ENCODE measurements around the gene ZNF662. TPM values are rescaled to one million over a fixed set of nuclear protein-coding genes. Genes with fewer than 3 reads are reported as not detected.

Gene ZNF662
- total RNA-seq, 1 experiment from 2014 or later: not detected

GRCh38 chr3:42957573-42957972 is 51.6 kb downstream of the ZNF662 start:
- no peak overlapping the region for H4K5ac ChIP-seq (ENCODE audit: insufficient read length, low read depth, low read length)
- no peak for DNase-seq
- H3K4me1 ChIP-seq (ENCODE audit: insufficient read depth, low read length): no peaks in the 10 kb centered on the region
- no peak overlapping the region for H4K91ac ChIP-seq (ENCODE audit: insufficient read length, low read depth, low read length)
- no peak overlapping the region for H4K8ac ChIP-seq (replicated peaks; ENCODE audit: insufficient read length, low read depth, low read length)
- no peak overlapping the region for H2BK5ac ChIP-seq (ENCODE audit: insufficient read length, low read length)
- H3K56ac ChIP-seq (ENCODE audit: insufficient read length, low read depth, low read length): no peak overlapping the region
- no peak overlapping the region for H3T11ph ChIP-seq (ENCODE audit: low read length)
- TF ChIP-seq CTCF (conservative IDR thresholded peaks at IDR 0.05): peak; percentile 59
- no peak overlapping the region for H3K9ac ChIP-seq (ENCODE audit: extremely low read depth, insufficient read length, low read length)
- no peak overlapping the region for H3K4me3 Mint-ChIP-seq
- H3K36me3 Mint-ChIP-seq (ENCODE audit: insufficient read depth in 1 of 3, low read depth in 3 of 3): no peaks in the 10 kb centered on the region
- no peak overlapping the region for H2BK20ac ChIP-seq (ENCODE audit: low read depth, low read length, poor library complexity, severe bottlenecking)
- H3K27me3 Mint-ChIP-seq (ENCODE audit: low read depth): no peaks in the 10 kb centered on the region; the same call in none of the 2 replicates
- no peak overlapping the region for H2BK12ac ChIP-seq (ENCODE audit: insufficient read length, low read depth, low read length)
- H3K4me2 ChIP-seq (ENCODE audit: insufficient read depth, insufficient read length, low read length): no peak overlapping the region
- no peak overlapping the region for H2BK15ac ChIP-seq (ENCODE audit: low read depth, low read length)
- no peaks in the 10 kb centered on the region for H3K23me2 ChIP-seq (ENCODE audit: insufficient read length, low read depth, low read length, poor library complexity, severe bottlenecking)
- H2AK5ac ChIP-seq (ENCODE audit: insufficient read length, low read length): no peak overlapping the region
- no peaks in the 10 kb centered on the region for H3K4me1 Mint-ChIP-seq
- H3K9me3 Mint-ChIP-seq: no peaks in the 10 kb centered on the region
- H3K14ac ChIP-seq (ENCODE audit: insufficient read depth, low read length): no peak overlapping the region
- H2BK120ac ChIP-seq (ENCODE audit: low read depth, low read length, poor library complexity, severe bottlenecking): no peak overlapping the region
- H3K27me3 ChIP-seq (ENCODE audit: insufficient read depth, low read length): no peaks in the 10 kb centered on the region
- H2AFZ ChIP-seq (ENCODE audit: low read length): no peak overlapping the region
- H3K27ac Mint-ChIP-seq: no peak overlapping the region
- no peaks in the 10 kb centered on the region for H4K20me1 ChIP-seq (ENCODE audit: control insufficient read depth, insufficient read depth, insufficient read length)
- no peak overlapping the region for H3K23ac ChIP-seq (ENCODE audit: insufficient read length, low read depth, low read length)
- no peaks in the 10 kb centered on the region for H3K9me3 ChIP-seq (ENCODE audit: control insufficient read depth, low read depth, low read length)
- WGBS (ENCODE audit: extremely low coverage, insufficient read length, low lambda C conversion rate): no CpG with 5 or more reads among the region's 3 CpGs
- no peaks in the 10 kb centered on the region for H3K79me2 ChIP-seq (ENCODE audit: insufficient read depth, low read length)
- H3K4ac ChIP-seq (ENCODE audit: low read depth, low read length): no peak overlapping the region
- H3K18ac ChIP-seq (ENCODE audit: insufficient read length, low read depth, low read length): no peak overlapping the region
- no peak overlapping the region for H3K27ac ChIP-seq (ENCODE audit: insufficient read length, low read depth, low read length)
- no peaks in the 10 kb centered on the region for H3K79me1 ChIP-seq (ENCODE audit: insufficient read depth, low read depth, low read length, poor library complexity, severe bottlenecking)

All from H9 (cell line).